HFFc6 (cell line): ENCODE results near the gene CENPW. TPM values are rescaled to one million over a fixed set of nuclear protein-coding genes. Genes with fewer than 3 reads are reported as not detected.

Experiments
- DNase-seq: peaks from one replicate; pipeline ENCODE4 v3.0.0-alpha.2; 2018
- H3K27ac Mint-ChIP-seq: 2 replicates; pipeline ENCODE4 v1.8.0; 2020; ENCODE audit warnings: mild to moderate bottlenecking, mixed read lengths
- H3K27me3 Mint-ChIP-seq: 2 replicates; pipeline ENCODE4 v1.8.0; 2021; ENCODE audit warnings: mild to moderate bottlenecking, moderate library complexity, mixed read lengths; ENCODE audit not compliant: insufficient read depth
- H3K36me3 Mint-ChIP-seq: 2 replicates; pipeline ENCODE4 v1.8.0; 2021; ENCODE audit warnings: low read depth, mixed read lengths
- H3K4me1 Mint-ChIP-seq: 2 replicates; pipeline ENCODE4 v1.8.0; 2020; ENCODE audit warnings: low read depth, mixed read lengths
- H3K4me3 Mint-ChIP-seq: 2 replicates; pipeline ENCODE4 v1.8.0; 2020; ENCODE audit warnings: mild to moderate bottlenecking, moderate library complexity, mixed read lengths
- H3K9me3 Mint-ChIP-seq: 2 replicates; pipeline ENCODE4 v1.8.0; 2020; ENCODE audit warnings: mild to moderate bottlenecking, mixed read lengths
- total RNA-seq, 6 experiments: library from RNA; stranded (reverse); fragmentation: NEBNext Ultra II Directional; extraction: Animal tissue kit (Norgen Biotek cat#: 25700); gene quantifications; 2 replicates in 1 of 6; 3 replicates in 5 of 6; pipeline ENCODE4 v1.2.3, GENCODE V29; 2021
- TF ChIP-seq, protein P1 (sequence below): fragments of 200-600 bp; sonication (generic); IDR thresholded peaks from 2 replicates; pipeline ENCODE4 v1.5.0; 2021; ENCODE audit warnings: antibody characterized with exemption, mild to moderate bottlenecking

CENPW gene
- total RNA-seq, 6 experiments from 2014 or later = 27.8 to 70.7 (median 58.1) TPM

DNA sequence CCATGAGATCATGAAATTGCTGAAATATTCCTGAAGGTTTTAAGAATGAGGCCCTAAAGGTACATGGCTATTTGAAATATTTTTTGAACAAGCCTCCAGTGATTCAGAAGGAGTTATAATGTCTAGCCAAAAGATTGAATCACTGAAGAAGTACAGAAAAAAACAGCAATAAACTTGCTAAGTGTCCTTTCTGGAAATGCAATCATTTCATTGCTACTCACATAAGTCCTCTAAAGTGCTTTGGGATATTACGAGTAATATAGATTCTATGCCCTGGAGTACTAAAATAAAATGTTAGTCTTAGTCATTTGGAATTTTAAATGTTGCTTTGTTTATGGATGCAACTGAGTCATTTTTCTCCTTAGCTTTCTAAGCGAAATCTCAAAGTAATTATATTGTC is 32.7 kb downstream of the CENPW start:
- Mint-ChIP-seq H3K4me3 (no peak overlapping the region), H3K36me3 (peaks cover 7% of the 10 kb centered on the region; the same call in 1 of the 2 replicates), H3K27ac (no peak overlapping the region), H3K27me3 (no peaks in the 10 kb centered on the region), H3K4me1 (peaks cover 11% of the 10 kb centered on the region), H3K9me3 (no peaks in the 10 kb centered on the region)
- TF ChIP-seq, protein P1, sequence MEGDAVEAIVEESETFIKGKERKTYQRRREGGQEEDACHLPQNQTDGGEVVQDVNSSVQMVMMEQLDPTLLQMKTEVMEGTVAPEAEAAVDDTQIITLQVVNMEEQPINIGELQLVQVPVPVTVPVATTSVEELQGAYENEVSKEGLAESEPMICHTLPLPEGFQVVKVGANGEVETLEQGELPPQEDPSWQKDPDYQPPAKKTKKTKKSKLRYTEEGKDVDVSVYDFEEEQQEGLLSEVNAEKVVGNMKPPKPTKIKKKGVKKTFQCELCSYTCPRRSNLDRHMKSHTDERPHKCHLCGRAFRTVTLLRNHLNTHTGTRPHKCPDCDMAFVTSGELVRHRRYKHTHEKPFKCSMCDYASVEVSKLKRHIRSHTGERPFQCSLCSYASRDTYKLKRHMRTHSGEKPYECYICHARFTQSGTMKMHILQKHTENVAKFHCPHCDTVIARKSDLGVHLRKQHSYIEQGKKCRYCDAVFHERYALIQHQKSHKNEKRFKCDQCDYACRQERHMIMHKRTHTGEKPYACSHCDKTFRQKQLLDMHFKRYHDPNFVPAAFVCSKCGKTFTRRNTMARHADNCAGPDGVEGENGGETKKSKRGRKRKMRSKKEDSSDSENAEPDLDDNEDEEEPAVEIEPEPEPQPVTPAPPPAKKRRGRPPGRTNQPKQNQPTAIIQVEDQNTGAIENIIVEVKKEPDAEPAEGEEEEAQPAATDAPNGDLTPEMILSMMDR = no peak
- peak; percentile 44 for DNase-seq

DNA sequence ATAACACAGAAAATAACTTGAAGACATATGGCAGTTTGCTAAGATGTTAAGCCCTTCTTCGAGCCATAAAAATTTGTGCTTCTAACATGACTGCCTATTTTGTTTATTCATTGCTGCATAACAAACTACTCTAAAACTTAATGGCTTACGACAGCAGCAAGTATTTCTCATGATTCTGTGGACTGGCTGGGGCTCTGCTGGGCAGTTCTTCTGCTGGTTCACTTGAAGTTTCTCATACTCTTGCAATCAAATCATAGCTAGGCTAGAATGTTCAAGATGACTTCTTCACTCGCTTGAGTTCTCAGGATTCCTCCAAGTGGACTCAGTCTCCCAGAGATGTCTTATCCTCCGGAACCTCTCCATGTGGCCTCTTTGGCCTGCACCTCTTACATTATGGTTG is 33.4 kb downstream of the CENPW start:
- no peaks in the 10 kb centered on the region for H3K9me3 Mint-ChIP-seq
- H3K36me3 Mint-ChIP-seq = peaks cover 7% of the 10 kb centered on the region; the same call in 1 of the 2 replicates
- H3K27me3 Mint-ChIP-seq = no peaks in the 10 kb centered on the region
- H3K4me1 Mint-ChIP-seq = peaks cover 11% of the 10 kb centered on the region
- H3K4me3 Mint-ChIP-seq = no peak overlapping the region
- no peak for DNase-seq
- H3K27ac Mint-ChIP-seq = no peak overlapping the region
- TF ChIP-seq, protein P1 = no peak

DNA sequence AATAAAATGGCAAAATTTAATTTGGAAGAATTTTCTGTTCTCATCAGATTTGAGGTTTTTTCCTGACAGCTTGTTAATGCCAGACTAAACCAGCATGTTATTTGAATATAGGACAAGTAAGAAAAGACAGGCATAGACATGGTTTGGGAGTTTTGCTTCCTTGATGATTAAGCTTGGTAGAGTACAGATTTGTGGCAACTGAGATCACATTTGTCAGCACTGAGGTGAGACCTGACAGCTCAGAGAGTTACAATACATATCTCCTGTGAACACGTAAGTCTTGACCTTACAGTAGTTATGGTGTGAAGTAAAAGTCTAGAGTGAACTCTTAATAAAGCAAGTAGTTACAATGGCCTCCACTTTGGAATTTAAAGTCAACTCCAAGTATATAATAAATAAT is 34.5 kb downstream of the CENPW start:
- TF ChIP-seq, protein P1 = no peak
- Mint-ChIP-seq H3K9me3 (no peaks in the 10 kb centered on the region), H3K27me3 (no peaks in the 10 kb centered on the region), H3K4me3 (no peak overlapping the region), H3K4me1 (peaks cover 11% of the 10 kb centered on the region), H3K27ac (no peak overlapping the region), H3K36me3 (peaks cover 7% of the 10 kb centered on the region; the same call in 1 of the 2 replicates)
- no peak for DNase-seq

DNA sequence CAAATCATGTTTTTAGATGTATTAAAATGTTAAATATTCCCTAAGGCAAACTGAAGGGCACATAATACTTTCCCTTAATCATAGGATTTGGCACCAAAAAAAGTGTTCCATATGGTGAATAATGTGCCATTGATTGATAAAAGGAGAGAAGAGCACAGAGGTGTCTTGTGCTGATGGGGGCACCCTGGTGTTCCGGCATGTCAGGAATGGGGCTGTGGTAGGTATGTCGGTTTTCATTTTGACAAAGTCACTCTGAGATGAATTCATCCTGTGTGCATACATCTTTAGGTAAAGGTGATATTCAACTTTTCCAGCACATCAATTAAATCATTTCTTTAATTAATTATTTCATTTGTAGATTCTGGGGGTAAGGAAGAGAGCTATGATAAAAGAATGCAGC is 36.8 kb downstream of the CENPW start:
- TF ChIP-seq, protein P1 = no peak
- peaks cover 7% of the 10 kb centered on the region; the same call in 1 of the 2 replicates for H3K36me3 Mint-ChIP-seq
- no peak overlapping the region for H3K4me3 Mint-ChIP-seq
- DNase-seq = no peak
- no peak overlapping the region for H3K27ac Mint-ChIP-seq
- no peaks in the 10 kb centered on the region for H3K27me3 Mint-ChIP-seq
- peaks cover 10% of the 10 kb centered on the region for H3K4me1 Mint-ChIP-seq
- H3K9me3 Mint-ChIP-seq = no peaks in the 10 kb centered on the region

DNA sequence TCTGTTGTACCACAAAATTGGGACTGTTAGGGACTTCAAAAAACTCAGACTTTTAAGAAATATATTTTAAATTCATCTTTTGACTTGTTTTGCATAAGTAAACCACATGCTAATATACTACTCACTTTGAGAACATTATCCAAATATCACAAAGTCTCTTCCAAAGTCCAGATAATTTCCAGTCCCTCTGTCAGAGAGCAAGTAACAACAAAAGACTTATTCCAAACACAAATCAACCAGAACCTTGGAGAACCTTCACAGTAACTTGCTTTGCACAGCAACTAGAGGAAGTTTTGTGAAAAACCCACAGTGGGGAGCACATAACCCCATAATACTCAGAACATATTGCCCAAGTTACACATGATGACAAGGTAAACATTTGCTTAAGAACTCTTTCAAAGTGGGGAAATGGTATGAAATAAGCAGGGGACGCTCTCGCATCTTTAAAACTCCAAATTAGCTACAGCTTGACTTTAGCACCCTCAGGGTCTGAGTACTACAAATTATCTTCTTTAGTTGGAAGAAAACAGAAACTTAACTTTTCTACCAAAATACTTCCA is 37.8 kb downstream of the CENPW start:
- no peak for DNase-seq
- TF ChIP-seq, protein P1 = no peak
- no peaks in the 10 kb centered on the region for H3K27me3 Mint-ChIP-seq
- H3K36me3 Mint-ChIP-seq = peaks cover 7% of the 10 kb centered on the region; the same call in 1 of the 2 replicates
- H3K4me3 Mint-ChIP-seq = no peak overlapping the region
- peaks cover under 1% of the 10 kb centered on the region; the same call in 1 of the 2 replicates for H3K4me1 Mint-ChIP-seq
- peaks cover 5% of the 10 kb centered on the region; the same call in 1 of the 2 replicates for H3K9me3 Mint-ChIP-seq
- H3K27ac Mint-ChIP-seq = no peak overlapping the region
